Activated gamma-delta T cell treated with anti-CD3 and anti-CD28 coated beads, Interleukin-2, amount 50 U/mL, for 16 hours (primary cell): ENCODE data around the gene NRIP1.

Experiments used
- DNase-seq: peaks from one replicate; pipeline ENCODE4 v3.0.0-alpha.2; 2020; ENCODE audit warnings: low read depth

Gene NRIP1

DNA sequence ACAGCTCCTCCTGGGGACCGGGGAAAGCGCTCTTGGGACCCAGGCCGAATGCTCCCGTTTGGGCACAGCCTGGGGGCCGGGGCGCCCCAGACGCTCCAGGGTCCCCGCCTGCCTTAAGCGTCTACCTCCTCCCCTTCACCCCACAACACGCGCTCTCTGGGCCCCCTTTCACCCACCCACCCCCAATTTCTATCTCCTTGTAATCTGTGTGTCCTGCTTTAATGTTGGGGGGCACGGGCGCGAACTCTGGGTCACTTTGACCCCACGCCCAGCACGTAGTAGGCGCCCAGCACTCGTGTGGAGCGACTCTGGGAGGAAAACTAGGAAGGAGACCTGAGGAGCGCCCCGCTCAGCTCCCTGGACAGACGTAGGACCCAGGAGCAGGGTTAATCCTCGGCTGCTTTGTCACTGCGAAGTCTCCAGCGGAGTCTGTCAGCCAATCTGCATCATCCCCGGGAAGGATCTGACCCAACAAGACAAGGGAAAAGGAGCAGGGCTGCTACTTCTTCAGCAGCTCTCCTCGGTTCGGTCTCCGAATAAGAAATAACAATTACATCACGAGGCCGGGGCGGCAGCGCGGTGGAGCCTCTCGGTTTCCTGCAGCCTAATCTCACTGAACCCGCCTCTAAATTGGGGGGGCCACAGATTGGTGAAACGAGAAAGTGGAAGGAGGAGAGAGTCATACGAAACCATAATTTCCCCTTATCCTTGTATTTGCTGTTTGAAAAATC is 757 bp upstream of the NRIP1 start:
- DNase-seq = peak; percentile 59

DNA sequence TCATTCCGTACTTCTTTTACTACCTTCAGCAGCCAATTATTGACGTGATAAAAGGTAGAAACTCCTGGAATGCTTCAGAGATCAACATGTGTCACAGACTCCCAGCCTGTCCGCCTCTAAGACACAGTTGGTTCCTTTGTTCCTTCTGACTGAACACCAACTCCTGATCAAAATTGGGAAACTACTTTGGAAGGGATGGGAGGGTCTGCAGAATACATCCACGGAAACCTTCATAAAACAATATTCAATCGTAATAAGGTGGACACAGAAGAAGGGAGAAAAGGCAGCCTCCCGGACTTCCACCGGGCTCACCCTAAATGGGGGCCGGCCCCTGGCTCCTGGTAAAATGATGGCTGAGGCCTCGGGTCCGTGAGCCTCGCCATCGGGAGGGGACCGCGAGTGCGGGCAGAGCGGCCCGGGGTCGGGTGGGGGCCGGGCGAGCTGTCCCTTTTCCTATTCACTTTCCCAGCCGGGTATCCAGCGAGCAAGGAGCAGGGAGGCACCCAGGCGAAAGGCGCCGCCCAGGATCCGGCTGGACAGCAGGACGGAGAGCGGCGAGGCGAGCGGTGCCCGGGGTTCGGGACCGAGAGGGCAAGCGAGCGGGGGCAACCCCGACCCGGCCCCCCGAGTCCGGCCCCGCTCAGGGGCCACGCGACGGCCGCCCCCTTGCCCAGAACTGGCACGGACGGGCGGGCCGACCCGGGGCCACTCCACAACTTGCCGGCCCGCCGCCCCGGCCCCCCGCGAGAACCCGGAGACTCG is 805 bp downstream of the NRIP1 start:
- no peak for DNase-seq

DNA sequence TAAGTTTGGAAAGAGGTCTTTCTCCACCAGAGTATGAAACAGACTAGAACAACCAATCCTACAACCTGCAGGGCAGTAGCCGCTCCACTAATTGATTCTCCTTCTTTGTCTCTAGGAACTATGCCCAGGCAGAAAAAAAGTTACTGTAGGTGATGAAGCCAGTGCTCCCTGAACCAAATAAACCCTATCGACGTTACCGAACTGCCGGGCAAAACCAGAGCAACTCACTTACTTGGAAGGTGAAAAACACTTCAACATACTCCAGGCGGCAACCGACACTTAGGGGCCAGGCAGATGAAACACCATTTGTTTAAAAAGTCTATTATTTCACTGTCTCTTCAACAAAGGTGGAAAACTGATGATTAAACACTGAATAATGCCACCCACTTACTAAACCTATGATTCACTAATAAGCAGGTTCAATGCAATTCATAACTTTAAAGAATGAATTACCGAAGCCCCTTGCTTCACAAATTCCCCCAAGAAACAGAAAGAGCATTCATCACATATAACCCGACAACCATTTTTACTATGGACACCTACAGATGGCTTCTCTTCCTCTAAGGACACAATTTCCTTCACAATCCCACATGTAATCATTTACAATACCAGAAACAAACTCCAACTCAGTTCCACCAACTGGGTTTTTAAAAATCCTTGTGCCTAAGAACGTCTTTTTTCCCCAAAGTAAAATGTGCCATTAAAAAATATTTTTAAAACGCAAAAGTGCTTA is 1.6 kb downstream of the NRIP1 start:
- DNase-seq = no peak

DNA sequence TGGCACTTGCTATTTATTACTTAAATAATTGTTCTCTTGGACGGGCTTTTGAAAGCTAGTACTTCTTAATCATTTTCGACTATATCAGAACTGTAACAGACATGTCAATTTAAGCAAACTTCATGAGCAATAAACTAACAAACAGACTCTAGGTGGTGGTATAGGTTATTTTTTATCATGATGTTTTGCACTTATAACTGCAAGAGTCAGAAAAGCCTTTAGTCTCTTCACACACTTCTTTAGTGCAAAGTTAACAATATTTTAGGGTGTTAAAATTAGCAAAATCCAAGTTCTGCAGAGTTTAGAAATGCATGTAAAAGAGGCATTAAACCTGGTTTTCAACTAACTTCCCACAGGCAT is 2.2 kb downstream of the NRIP1 start:
- DNase-seq = no peak

DNA sequence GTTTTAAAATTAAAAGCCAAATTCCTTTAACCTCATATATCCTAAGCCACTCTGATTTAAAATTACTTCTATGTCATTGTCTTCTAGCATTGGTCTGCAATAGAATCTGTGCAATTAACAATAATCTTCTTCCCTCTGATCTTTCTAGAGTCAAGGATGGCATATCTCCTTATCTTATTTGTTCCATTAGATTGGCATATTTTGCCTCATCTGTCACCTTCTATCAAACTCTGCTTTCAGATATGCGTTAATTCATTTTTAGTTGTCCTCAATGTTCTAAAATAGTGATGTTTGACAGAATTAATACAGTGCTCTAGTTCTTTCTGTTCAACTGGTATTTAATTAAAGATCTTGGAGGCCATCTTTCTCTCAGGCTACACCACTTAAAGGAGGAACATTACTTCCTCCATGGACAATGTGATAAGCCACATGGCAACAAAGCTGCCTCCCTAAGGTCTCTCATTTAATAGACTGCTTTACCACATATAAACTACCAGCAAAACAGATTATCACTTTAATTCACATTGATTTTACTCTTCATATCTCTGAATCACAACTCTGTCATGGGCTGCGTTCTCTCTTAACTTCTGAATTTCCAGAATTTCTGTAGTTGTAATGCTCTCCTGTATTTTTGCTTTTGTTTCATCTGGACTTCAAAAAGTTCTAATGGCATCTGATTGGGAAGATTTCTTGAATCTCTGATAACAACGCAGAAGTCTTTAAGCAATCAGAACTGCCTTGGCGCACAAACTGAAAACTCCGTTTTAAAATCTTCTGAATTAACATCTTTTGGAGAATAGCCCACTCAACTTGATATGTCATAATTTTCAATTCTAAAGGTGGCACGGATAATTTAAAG is 2.8 kb downstream of the NRIP1 start:
- DNase-seq = no peak

DNA sequence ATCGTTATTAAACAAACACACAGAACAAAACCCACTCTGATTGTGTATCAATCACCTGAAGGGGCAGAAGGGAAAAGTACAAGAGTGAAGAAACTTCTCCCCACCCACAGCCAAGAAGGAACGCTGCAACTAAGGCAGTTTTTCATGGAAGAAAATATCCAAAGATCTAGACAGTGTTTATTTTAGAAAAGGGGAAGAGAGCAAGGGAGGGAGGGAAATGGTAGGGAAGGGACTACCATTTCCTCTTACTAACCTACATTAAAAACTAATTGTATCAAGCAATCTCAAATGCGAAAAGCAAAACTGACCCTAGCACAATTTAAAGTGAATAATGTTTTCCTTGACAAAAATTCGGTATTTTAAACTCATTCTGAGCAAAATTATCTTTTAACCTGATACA is 3.5 kb downstream of the NRIP1 start:
- no peak for DNase-seq

DNA sequence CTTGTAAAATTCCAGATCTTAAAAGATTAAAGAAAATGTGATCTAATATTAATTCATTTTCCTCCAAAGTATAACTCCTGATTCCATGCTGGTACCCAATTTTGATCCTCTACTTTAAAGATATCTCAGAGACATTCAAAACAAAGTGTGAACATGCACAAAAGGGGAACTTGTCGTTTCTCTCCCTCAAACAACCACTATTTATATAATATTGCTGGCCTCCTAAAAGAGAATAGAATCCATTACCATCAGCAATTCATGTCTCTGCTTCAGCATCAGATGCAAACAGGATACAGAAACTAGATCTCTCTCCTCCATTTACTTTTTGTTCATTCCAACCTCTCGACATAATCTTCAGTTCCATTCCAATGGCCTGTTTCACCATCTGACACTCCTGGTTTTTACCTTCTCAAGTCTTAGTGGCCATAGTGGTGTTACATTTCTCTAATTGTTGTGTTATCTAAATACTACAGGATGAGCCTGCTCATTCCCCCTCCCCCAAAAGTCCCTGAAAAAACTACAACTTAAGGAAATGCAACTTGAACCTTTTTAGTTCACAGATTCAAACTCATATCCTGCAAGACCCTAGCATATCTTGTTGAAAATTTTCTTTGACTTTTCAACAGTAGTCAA is 4.1 kb downstream of the NRIP1 start:
- no peak for DNase-seq

DNA sequence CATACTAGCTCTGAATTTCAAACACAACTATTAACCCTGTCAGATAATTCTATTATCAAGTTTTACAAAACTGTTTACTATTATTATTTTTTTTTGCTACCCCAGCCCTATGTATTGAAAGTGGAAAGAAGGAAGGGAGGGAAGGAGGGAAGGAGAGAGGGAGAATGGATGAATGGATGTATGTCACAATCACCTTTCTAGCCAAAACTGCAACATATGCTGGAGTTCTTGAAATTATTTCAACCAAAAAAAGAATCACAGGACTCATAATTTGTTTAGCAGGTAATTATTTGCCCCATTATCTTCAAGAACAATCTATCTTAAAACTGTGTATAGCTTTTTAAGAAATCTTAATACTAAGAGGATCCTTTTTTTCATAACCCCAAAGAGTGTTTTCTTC is 5.4 kb downstream of the NRIP1 start:
- no peak for DNase-seq

DNA sequence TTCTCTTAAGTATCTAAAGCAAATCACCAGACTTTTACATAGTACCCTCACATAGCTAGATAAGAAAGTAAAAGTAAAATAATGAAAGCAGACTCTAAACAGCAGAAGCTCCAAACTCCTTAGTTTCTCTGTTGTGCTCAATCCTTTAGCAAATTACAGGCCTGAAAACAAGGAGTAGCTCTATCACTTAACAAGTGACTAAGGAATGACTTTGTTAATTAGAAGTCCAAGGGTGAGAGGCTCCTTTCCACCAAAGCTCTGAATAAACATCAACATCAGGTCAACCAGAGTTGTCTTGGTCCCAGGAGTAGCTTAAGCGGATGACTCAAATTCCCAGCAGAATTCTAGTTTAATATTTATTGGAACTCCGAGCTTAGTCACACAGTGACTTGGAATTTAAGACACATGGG is 5.9 kb downstream of the NRIP1 start:
- no peak for DNase-seq

DNA sequence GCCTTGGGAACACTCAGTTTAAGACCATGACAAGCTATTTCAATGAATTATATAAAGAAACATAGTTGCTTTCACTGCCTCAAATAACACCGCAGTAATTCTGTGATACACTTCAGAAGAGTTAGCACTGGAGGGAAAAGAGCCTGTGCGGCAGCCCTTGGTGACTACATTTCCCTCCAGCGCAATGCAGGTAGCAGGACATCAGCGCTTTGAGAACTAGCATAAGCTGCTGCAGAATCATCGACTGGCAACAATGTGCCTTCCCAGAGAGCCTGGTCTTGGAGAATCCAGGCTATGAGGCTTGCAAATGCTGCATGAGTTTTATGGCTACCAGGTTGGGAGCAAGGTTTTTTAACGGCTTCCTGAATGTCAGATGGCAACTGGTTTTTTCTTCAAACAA is 7.5 kb downstream of the NRIP1 start:
- DNase-seq = no peak

DNA sequence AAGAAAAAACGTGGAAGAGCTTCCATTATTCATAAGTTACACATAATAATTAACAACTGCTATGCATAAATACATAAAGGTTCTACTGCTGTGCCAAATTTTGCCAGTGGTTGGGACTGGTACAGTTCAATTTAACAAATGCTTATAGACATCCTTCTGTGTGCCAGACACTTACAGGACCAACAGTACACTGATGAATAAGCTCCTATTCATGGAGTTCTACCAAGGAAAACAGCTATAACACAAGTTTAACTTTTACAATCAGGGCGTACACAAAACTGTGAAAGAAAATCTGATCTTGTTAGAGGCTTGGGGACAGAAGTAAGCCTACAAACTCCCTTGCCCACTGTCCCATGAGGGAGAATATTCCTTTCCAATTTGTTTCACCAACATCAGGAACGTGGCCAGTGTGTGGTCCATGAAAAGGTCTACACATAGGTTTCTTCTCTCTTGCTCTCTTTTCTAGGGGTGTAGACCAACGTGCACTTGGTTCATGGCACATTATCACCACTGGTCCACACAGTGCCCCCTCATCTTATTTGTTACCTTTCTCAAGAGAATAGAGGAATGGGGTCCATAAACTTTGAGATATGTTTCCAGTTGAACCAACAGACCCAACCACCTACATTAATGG is 10.1 kb downstream of the NRIP1 start:
- no peak for DNase-seq

DNA sequence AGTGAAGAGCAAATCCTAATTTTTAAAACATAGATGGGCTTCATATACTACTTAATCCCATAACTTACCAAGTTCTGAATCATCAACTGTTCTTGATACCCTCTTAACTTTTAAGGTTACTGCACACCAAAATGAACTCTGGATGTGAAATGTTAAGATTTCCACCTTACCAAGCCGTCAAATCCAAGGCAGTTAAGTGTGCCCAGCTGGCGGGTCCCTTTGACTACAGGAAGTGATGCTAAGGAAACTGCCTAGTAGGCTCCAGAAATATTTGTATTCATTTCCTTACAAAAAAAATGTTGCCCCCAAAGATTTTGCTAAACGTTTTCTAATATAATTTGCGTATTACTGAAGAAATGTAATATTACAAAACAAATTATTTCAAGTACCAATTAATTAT is 10.7 kb downstream of the NRIP1 start:
- no peak for DNase-seq

DNA sequence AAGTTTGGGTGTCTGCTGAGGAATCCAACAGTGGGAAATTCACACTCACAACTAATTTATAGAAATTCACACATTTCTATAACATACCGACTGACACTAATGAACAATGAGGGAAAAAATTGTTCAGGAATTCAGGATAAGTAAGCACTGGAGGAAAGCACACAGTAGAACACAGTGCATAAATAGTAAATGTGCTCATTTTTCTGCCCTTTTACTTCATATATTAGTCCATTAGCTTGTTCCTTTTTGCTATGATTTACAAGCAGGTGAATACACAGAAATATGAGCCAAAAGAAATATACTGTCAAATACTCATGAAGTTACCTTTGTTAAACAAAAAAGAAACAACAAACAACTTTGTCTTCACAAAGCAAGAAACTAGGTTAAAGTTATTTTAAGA is 11.3 kb downstream of the NRIP1 start:
- DNase-seq = no peak

DNA sequence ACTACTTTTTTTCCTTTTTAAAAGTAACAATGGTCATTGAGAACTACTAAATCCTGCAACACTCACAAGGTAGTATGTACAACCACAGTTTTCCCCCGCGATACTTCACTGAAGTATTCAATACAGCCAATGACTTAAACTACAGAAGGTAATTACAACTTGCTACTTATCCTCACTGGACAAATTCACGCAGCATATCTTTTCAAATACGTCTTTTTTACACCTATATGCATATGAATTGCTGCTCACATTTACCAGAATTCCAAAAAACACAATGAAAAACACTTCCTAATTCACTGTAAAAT is 12.4 kb downstream of the NRIP1 start:
- no peak for DNase-seq

DNA sequence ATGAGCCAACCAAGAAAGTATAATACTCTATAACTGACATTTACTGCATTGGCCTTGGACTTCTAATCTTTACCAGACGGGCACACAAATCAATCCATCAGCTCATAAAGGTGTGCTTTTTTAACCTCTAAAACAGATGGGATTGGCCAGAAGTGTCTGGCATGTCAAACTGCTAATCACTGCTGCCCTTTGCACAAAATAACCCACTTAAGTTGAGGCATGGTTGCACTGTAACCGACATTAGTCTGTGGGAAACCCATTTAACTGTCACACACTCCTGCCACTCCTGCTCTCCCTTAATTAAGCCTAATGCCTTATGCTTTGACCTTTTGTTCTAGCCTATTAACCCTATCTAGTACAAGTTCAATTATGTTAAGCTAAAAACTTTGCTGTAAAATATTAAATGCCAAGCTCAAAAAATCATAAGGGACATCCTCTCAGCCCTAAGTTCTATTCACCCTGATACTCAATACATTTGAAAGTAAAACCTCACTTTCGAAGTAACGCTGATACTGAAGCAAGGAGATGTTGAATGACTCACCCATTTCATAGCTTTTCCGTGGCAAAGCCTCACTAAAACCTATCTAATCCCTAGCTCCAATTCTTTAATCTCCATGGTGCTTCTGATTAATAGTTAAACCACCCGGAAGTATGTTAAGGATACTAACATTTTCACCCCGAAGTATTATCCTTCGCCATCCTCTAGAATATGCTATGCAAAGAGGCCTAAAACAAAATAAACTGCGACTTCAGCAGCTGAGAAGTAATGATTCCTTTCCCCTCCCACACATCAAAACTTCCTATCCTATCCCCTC is 12.9 kb downstream of the NRIP1 start:
- no peak for DNase-seq

DNA sequence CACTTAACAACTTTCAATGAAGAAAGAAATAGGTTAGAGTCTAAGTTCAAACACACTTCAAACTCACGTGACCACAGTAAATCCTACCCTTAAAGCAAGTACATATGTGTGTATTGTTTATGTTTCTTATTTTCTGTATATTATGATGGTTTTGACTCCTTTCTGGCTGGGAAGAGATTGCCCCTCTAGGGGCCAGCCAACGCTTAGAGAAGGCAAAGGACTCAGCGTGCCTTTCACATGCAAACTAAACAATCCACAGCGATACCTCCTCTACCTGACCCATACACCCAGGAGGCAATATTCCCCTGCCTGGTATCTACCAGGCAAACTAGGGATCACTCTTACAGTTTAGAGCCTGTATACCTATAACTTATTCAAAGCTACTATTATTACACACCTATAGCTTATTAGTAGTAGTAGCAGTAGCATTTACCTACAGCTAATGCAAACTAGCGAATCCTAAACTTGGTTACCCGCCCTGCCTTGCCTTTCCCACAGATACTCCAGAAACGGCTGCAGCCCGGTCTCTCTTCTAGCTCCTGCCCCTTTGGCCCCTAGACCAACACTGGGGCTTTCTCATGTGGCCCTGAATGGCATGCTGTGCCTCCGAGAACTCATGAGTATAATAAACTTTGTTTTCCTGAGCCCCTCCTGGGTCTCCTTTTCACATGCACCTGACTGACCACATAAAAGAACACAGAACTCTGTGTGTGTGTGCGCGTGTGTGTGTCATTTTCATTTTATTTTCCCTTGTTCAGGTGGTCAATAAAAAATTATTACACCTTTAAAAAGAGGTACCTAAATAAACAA is 14.0 kb downstream of the NRIP1 start:
- DNase-seq = no peak

DNA sequence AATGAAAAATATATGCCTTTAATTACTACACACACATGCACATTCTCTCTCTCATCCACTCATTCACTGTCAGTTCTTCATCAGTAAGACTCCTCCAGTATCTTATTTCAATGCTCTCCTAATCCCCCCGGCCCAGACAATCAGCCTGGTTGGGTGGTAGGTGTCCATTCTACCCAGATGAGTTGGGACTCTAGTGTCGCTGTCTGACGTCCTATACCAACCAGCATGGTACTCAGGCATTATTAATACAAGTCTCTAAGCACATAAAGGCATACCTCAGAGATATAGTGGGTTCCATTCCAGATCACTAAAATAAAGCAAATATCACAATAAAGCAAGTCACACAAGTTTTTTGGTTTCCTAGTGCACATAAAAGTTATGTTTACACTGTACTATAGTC is 19.8 kb downstream of the NRIP1 start:
- DNase-seq = no peak

DNA sequence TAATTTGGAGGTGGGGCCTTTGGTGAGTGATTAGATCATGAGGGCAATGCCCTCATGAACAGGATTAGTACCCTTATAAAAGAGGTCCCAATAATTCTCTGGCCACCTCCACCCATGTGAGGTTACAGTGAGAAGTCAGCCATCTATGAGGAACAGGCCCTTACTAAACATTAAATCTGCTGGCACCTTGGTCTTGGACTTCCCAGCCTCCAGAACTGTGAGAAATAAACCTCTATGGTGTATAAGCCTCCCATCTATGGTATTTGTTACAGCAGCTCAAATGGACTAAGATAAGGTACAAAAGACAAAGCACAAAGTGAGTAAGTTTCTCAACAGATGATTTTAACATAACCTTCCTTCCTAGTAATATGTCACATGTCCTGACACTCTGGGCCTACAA is 22.3 kb downstream of the NRIP1 start:
- DNase-seq = no peak

DNA sequence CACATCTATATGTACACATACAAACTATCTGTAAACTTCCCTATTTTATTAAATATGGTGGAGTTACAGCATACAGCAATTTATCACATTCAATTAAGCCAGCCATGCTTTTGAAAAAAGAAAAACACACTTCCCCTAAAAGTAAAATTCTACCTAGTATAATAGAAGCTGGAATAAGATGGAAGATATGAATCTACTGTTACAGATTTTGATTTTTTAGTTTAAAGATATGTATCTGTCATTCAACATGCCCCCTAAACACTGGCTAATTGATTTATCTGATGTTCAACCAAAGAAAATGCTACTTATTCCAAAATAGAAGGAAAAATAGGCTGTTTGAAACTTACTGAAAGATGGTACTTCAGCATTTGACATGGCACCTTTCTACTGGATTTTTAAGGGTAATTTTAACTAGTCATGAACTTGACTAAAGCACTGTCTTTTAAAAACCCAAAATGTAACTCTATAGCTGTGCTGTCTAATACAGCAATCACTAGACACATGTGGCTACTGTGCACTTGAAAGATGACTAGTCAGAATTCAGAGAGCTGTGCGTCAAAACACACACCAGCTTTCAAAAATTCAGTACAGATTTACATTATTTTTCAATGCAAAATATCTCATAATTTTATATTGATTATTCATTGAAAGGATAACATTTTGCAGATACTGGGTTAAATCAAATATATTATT is 25.0 kb downstream of the NRIP1 start:
- no peak for DNase-seq
